ENCODE results near the gene CAPN2.
"Not testable (repeated sequence)": the region's sequence is repeated elsewhere in the genome, so short reads cannot be mapped to it uniquely, and the experiment has no call there.

CAPN2 gene

DNA sequence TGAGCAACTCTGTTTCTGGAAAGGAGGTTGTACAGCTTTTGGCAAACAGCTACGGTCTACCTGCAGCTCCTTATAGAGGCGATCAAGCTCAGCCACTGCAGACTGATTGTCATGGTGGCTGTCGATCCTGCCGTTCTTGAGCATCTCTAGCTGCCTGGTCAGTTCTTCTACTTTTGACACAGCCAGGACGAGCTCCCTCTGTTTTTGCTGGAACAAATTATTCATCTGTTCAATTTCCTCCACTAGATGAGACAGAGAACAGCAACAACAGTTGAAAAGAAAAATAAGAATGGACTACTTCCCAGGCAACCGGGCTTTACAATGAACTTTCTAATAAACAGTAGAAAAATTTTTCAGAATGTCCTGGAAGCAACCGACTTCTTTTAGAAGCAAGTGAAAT lies 90.9 kb downstream of the CAPN2 start:
- Histone ChIP-seq H3K9ac (ENCODE audit: low read length) (no peak overlapping the region), H2AFZ (ENCODE audit: low read depth, low read length) (no peak overlapping the region), H3K27ac (ENCODE audit: low read length) (no peak overlapping the region), H3K4me2 (ENCODE audit: low read length) (no peak overlapping the region), H3K27me3 (ENCODE audit: low read depth, low read length) (no peaks in the 10 kb centered on the region), H3K4me1 (ENCODE audit: low read length) (no peaks in the 10 kb centered on the region), H3K4me3 (ENCODE audit: low read length) (no peak overlapping the region), H3K79me2 (ENCODE audit: low read length) (peaks cover 2% of the 10 kb centered on the region; the same call in 1 of the 2 replicates), H4K20me1 (ENCODE audit: insufficient read depth, low read length) (no peaks in the 10 kb centered on the region), H3K9me3 (ENCODE audit: insufficient read depth, low read length) (no peaks in the 10 kb centered on the region), H3K36me3 (replicated peaks; ENCODE audit: low read depth, low read length) (peaks cover 76% of the 10 kb centered on the region)
- no peak for TF ChIP-seq EZH2phosphoT487 (IDR thresholded peaks at IDR 0.05; ENCODE audit: low read depth)
- TF ChIP-seq, protein P1, sequence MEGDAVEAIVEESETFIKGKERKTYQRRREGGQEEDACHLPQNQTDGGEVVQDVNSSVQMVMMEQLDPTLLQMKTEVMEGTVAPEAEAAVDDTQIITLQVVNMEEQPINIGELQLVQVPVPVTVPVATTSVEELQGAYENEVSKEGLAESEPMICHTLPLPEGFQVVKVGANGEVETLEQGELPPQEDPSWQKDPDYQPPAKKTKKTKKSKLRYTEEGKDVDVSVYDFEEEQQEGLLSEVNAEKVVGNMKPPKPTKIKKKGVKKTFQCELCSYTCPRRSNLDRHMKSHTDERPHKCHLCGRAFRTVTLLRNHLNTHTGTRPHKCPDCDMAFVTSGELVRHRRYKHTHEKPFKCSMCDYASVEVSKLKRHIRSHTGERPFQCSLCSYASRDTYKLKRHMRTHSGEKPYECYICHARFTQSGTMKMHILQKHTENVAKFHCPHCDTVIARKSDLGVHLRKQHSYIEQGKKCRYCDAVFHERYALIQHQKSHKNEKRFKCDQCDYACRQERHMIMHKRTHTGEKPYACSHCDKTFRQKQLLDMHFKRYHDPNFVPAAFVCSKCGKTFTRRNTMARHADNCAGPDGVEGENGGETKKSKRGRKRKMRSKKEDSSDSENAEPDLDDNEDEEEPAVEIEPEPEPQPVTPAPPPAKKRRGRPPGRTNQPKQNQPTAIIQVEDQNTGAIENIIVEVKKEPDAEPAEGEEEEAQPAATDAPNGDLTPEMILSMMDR (IDR thresholded peaks at IDR 0.05; ENCODE audit: low read depth, low read length): no peak

DNA sequence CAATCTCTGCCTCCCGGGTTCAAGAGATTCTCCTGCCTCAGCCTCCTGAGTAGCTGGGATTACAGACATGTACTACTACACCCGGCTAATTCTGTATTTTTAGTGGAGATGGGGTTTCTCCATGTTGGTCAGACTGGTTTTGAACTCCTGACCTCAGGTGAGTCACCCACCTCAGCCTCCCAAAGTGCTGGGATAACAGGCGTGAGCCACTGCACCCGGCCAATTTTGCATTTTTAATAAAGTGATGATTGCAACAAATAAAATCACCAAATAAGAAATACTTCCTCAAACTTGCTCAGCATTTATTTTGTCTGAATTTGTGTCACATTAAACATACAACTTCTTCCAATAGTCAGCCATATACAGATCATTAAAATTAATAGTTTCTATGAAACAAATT lies 97.6 kb downstream of the CAPN2 start:
- H4K20me1 ChIP-seq (ENCODE audit: insufficient read depth, low read length); H3K9me3 ChIP-seq (ENCODE audit: insufficient read depth, low read length); H3K9ac ChIP-seq (ENCODE audit: low read length); H3K27me3 ChIP-seq (ENCODE audit: low read depth, low read length); H2AFZ ChIP-seq (ENCODE audit: low read depth, low read length); H3K4me3 ChIP-seq (ENCODE audit: low read length); H3K27ac ChIP-seq (ENCODE audit: low read length); H3K4me2 ChIP-seq (ENCODE audit: low read length); H3K4me1 ChIP-seq (ENCODE audit: low read length): not testable (repeated sequence)
- Histone ChIP-seq H3K79me2 (ENCODE audit: low read length) (peaks cover 18% of the 10 kb centered on the region), H3K36me3 (replicated peaks; ENCODE audit: low read depth, low read length) (peaks cover 57% of the 10 kb centered on the region)

DNA sequence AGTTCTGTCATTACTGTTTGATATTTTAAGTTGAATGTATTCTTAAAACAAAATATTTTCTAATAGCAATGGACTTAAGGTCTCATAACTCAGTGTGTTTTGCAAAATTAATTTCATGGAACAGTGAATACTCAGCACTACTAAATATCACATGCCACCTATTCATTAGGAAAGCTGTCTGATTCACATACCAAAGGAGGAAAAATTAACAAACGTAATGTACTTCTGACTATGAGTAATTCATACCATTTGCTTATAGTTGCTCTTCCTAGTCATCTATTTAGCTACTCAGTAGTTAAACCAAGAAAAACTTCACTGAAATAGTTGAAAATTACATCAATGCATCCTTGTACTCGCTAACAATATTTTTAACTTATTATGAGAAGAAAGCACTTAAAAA lies 98.2 kb downstream of the CAPN2 start:
- no peaks in the 10 kb centered on the region for H3K9me3 ChIP-seq (ENCODE audit: insufficient read depth, low read length)
- H3K4me1 ChIP-seq (ENCODE audit: low read length): peaks cover 4% of the 10 kb centered on the region; the same call in 1 of the 2 replicates
- H3K4me3 ChIP-seq (ENCODE audit: low read length): no peak overlapping the region
- H4K20me1 ChIP-seq (ENCODE audit: insufficient read depth, low read length): peaks cover 11% of the 10 kb centered on the region
- no peak overlapping the region for H3K4me2 ChIP-seq (ENCODE audit: low read length)
- H3K79me2 ChIP-seq (ENCODE audit: low read length): peaks cover 24% of the 10 kb centered on the region
- peaks cover 56% of the 10 kb centered on the region for H3K36me3 ChIP-seq (replicated peaks; ENCODE audit: low read depth, low read length)
- no peak overlapping the region for H3K27ac ChIP-seq (ENCODE audit: low read length)
- H3K27me3 ChIP-seq (ENCODE audit: low read depth, low read length): no peaks in the 10 kb centered on the region
- H3K9ac ChIP-seq (ENCODE audit: low read length): no peak overlapping the region
- TF ChIP-seq EZH2phosphoT487 (IDR thresholded peaks at IDR 0.05; ENCODE audit: low read depth): no peak
- TF ChIP-seq, protein P1 (IDR thresholded peaks at IDR 0.05; ENCODE audit: low read depth, low read length): no peak
- H2AFZ ChIP-seq (ENCODE audit: low read depth, low read length): no peak overlapping the region

DNA sequence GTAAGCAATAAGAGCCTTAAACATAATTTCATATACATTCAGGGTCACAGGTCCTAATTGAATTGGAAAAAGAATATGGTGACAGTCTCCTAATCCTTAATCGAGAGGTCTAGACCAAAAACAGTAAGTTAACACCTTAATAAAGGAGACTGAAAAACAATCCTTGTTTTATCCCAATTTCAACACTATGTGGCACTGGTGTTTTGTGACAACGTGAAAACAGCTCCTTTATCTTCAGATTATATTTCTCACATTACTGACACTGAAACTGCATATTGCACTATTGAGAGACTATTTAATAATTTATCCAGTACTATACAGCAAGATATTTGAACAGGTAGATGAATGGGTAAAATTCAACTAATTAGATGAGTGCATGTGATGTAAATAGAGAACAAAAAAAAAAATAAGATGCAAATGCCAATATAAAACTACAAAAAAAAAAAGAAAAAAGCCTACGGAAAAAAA lies 99.3 kb downstream of the CAPN2 start:
- Histone ChIP-seq H3K9ac (ENCODE audit: low read length) (no peak overlapping the region), H3K4me3 (ENCODE audit: low read length) (no peak overlapping the region), H3K27ac (ENCODE audit: low read length) (no peak overlapping the region), H3K79me2 (ENCODE audit: low read length) (peaks cover 35% of the 10 kb centered on the region), H2AFZ (ENCODE audit: low read depth, low read length) (no peak overlapping the region), H3K4me2 (ENCODE audit: low read length) (no peak overlapping the region), H3K9me3 (ENCODE audit: insufficient read depth, low read length) (no peaks in the 10 kb centered on the region), H3K27me3 (ENCODE audit: low read depth, low read length) (no peaks in the 10 kb centered on the region), H3K36me3 (replicated peaks; ENCODE audit: low read depth, low read length) (peaks cover 54% of the 10 kb centered on the region), H4K20me1 (ENCODE audit: insufficient read depth, low read length) (peaks cover 20% of the 10 kb centered on the region), H3K4me1 (ENCODE audit: low read length) (peaks cover 4% of the 10 kb centered on the region; the same call in 1 of the 2 replicates)
- TF ChIP-seq, protein P1 (IDR thresholded peaks at IDR 0.05; ENCODE audit: low read depth, low read length): peak; percentile 76
- TF ChIP-seq EZH2phosphoT487 (IDR thresholded peaks at IDR 0.05; ENCODE audit: low read depth): no peak
